ENCODE results near the gene MUC2. TPM values are rescaled to one million over a fixed set of nuclear protein-coding genes. Genes with fewer than 3 reads are reported as not detected.

MUC2 gene
- total RNA-seq, 1 donor from 2014 or later, result 0.07 TPM

GRCh38 chr11:1117992-1118391, 43.3 kb downstream of the MUC2 start:
- Mint-ChIP-seq H3K4me3 (no peak overlapping the region), H3K27me3 (ENCODE audit: low read depth) (peaks cover 26% of the 10 kb centered on the region), H3K9me3 (no peaks in the 10 kb centered on the region), H3K4me1 (no peaks in the 10 kb centered on the region), H3K36me3 (no peaks in the 10 kb centered on the region), H3K27ac (no peak overlapping the region)
- TF ChIP-seq, protein P1, sequence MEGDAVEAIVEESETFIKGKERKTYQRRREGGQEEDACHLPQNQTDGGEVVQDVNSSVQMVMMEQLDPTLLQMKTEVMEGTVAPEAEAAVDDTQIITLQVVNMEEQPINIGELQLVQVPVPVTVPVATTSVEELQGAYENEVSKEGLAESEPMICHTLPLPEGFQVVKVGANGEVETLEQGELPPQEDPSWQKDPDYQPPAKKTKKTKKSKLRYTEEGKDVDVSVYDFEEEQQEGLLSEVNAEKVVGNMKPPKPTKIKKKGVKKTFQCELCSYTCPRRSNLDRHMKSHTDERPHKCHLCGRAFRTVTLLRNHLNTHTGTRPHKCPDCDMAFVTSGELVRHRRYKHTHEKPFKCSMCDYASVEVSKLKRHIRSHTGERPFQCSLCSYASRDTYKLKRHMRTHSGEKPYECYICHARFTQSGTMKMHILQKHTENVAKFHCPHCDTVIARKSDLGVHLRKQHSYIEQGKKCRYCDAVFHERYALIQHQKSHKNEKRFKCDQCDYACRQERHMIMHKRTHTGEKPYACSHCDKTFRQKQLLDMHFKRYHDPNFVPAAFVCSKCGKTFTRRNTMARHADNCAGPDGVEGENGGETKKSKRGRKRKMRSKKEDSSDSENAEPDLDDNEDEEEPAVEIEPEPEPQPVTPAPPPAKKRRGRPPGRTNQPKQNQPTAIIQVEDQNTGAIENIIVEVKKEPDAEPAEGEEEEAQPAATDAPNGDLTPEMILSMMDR (IDR thresholded peaks at IDR 0.05; ENCODE audit: unreplicated experiment), result no peak
- DNase-seq (ENCODE audit: low spot score in 2 of 2, unreplicated experiment in 2 of 2), result no peak

- no peak overlapping the region for H3K4me3 Mint-ChIP-seq
- TF ChIP-seq, protein P1 (IDR thresholded peaks at IDR 0.05; ENCODE audit: unreplicated experiment), result no peak
- DNase-seq (ENCODE audit: low spot score in 2 of 2, unreplicated experiment in 2 of 2), result peak in 1 of 2 experiments; percentile 29
Observed at GRCh38 chr11:1118755-1119603, 44.3 kb downstream of the MUC2 start.

DNA sequence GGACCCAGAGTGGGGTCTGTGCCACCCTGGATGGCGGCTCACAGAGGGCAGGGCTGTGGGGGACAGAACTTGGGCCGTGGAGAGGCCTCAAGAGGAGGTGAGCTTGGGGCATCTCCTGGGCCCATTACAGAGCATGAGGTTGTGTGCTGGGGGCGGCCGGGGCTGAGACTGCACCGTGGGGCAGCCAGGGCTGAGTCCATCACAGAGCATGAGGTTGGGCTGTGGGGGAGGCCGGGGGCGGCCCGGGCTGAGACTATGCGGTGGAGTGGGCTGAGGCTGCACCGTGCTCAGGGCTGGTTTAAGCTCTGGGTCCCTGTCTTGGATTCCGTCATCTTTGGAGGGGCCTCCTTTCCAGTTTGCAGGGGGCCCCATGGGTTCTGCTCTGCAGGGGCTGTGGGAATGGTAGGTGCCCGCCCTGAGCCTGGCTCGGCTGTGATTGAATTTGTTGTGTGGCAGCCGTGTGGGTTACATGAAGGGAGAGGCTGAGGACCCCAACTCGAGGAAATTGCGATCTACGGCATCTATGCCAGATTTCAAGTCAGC, 45.0 kb downstream of the MUC2 start:
- Mint-ChIP-seq H3K4me1 (no peaks in the 10 kb centered on the region), H3K27ac (no peak overlapping the region), H3K4me3 (no peak overlapping the region), H3K27me3 (ENCODE audit: low read depth) (peaks cover 37% of the 10 kb centered on the region), H3K36me3 (no peaks in the 10 kb centered on the region), H3K9me3 (peaks cover 7% of the 10 kb centered on the region)
- DNase-seq (ENCODE audit: low spot score in 2 of 2, unreplicated experiment in 2 of 2), result no peak
- TF ChIP-seq, protein P1 (IDR thresholded peaks at IDR 0.05; ENCODE audit: unreplicated experiment), result no peak

More at GRCh38 chr11:1118755-1119603, 44.3 kb downstream of the MUC2 start:
- Mint-ChIP-seq H3K27ac (no peak overlapping the region), H3K9me3 (no peaks in the 10 kb centered on the region), H3K36me3 (no peaks in the 10 kb centered on the region), H3K27me3 (ENCODE audit: low read depth) (peaks cover 34% of the 10 kb centered on the region), H3K4me1 (no peaks in the 10 kb centered on the region)

DNA sequence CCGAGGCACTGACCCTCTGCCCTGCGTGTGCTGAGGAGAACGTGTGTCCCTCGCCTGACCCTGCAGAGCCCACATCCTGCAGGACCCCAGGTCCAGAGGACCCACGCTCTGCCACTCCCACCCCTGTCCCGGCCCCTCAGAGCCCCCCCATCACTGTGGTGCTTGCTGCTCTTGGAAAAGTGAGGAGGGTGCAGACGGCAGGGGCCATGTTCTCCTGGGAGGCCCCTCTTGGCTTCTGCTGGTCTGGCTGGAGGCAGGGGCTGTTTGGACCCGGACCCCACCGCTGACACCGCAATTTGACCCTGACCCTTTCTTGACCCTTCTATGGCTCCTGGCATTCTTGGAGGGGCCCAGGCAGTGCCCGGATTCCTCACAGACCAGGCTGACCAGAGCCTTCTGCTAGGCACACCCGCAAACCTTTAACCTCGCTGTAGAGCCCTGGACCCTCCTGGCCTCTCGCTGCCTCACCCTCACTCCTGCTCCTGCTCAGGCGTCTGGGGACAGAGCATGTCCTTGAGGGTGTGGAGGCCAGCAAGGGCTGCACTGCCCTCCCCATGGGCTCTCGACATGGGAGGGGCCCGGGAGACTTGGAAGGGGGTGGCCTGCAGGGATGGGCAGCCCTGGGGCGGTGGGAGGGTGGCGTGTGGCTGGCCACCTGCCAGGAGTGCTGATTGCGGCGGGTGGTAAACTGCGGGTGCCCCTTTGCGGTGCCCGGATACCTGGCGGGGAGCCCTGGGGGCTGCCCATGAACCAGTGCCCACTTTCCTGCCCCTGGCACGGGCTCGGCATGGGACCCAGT, 46.1 kb downstream of the MUC2 start:
- no peak overlapping the region for H3K27ac Mint-ChIP-seq
- H3K36me3 Mint-ChIP-seq, result no peaks in the 10 kb centered on the region
- peaks cover 34% of the 10 kb centered on the region for H3K27me3 Mint-ChIP-seq (ENCODE audit: low read depth)
- TF ChIP-seq, protein P1 (IDR thresholded peaks at IDR 0.05; ENCODE audit: unreplicated experiment), result no peak
- peaks cover 8% of the 10 kb centered on the region for H3K9me3 Mint-ChIP-seq
- H3K4me3 Mint-ChIP-seq, result no peak overlapping the region
- H3K4me1 Mint-ChIP-seq, result no peaks in the 10 kb centered on the region
- peak in 1 of 2 experiments; percentile 36 for DNase-seq (ENCODE audit: low spot score in 2 of 2, unreplicated experiment in 2 of 2)

- no peak overlapping the region for H3K27ac Mint-ChIP-seq
- TF ChIP-seq, protein P1 (IDR thresholded peaks at IDR 0.05; ENCODE audit: unreplicated experiment), result no peak
- H3K4me3 Mint-ChIP-seq, result no peak overlapping the region
- peaks cover 8% of the 10 kb centered on the region for H3K9me3 Mint-ChIP-seq
- H3K36me3 Mint-ChIP-seq, result no peaks in the 10 kb centered on the region
- peaks cover 34% of the 10 kb centered on the region for H3K27me3 Mint-ChIP-seq (ENCODE audit: low read depth)
- DNase-seq (ENCODE audit: low spot score in 2 of 2, unreplicated experiment in 2 of 2), result no peak
- no peaks in the 10 kb centered on the region for H3K4me1 Mint-ChIP-seq
Observed at GRCh38 chr11:1121331-1121812, 46.7 kb downstream of the MUC2 start.
